GM23338 (cell line): ENCODE results near the gene BCR. TPM values are rescaled to one million over a fixed set of nuclear protein-coding genes. Genes with fewer than 3 reads are reported as not detected.

Experiments used
- ATAC-seq: fragments of 200-7000 bp; cut with Tn5 transposase; 3 replicates; pipeline ENCODE4 v1.9.1; 2020
- DNase-seq: peaks from one replicate; pipeline ENCODE4 v3.0.0-alpha.2; 2015; ENCODE audit warnings: low spot score
- H2AFZ ChIP-seq: fragments of 200-600 bp; sonication (generic); 2 replicates; pipeline ENCODE4 v1.8.0; 2016; ENCODE audit warnings: antibody characterized with exemption, mild to moderate bottlenecking, moderate library complexity
- H3F3A ChIP-seq: fragments of 200-600 bp; sonication (generic); replicated peaks from 2 replicates; pipeline ENCODE4 v1.8.0; 2017; ENCODE audit warnings: antibody characterized with exemption, mixed run types, low read depth
- H3K27ac ChIP-seq: fragments of 200-600 bp; sonication (generic); 2 replicates; pipeline ENCODE4 v1.6.1; 2016; ENCODE audit warnings: low read depth
- H3K27me3 ChIP-seq: fragments of 200-600 bp; sonication (generic); 2 replicates; pipeline ENCODE4 v1.8.0; 2016; ENCODE audit warnings: mild to moderate bottlenecking, mixed run types, moderate library complexity; ENCODE audit not compliant: insufficient read depth
- H3K36me3 ChIP-seq: fragments of 200-600 bp; sonication (generic); 2 replicates; pipeline ENCODE4 v1.8.0; 2016; ENCODE audit warnings: mild to moderate bottlenecking; ENCODE audit not compliant: insufficient read depth
- H3K4me1 ChIP-seq: fragments of 200-600 bp; sonication (generic); 2 replicates; pipeline ENCODE4 v1.8.0; 2016; ENCODE audit warnings: mild to moderate bottlenecking, moderate library complexity; ENCODE audit not compliant: insufficient read depth
- H3K4me2 ChIP-seq: fragments of 200-600 bp; sonication (generic); 2 replicates; pipeline ENCODE4 v1.7.1; 2017; ENCODE audit warnings: mixed run types
- H3K4me3 ChIP-seq: fragments of 200-600 bp; sonication (generic); 2 replicates; pipeline ENCODE4 v1.6.1; 2016; ENCODE audit warnings: mixed run types
- H3K79me2 ChIP-seq: fragments of 200-600 bp; sonication (generic); replicated peaks from 2 replicates; pipeline ENCODE4 v1.8.0; 2017; ENCODE audit warnings: mild to moderate bottlenecking; ENCODE audit not compliant: insufficient read depth
- H3K9me2 ChIP-seq: fragments of 200-600 bp; sonication (generic); 2 replicates; pipeline ENCODE4 v1.8.0; 2017; ENCODE audit not compliant: insufficient read depth
- H4K20me1 ChIP-seq: fragments of 200-600 bp; sonication (generic); replicated peaks from 2 replicates; pipeline ENCODE4 v1.8.0; 2017; ENCODE audit warnings: mild to moderate bottlenecking; ENCODE audit not compliant: insufficient read depth
- H3K27ac Mint-ChIP-seq: 2 replicates; pipeline ENCODE4 v1.8.0; 2020; ENCODE audit warnings: inconsistent platforms, mild to moderate bottlenecking, moderate library complexity, mixed read lengths
- H3K27me3 Mint-ChIP-seq: 3 replicates; pipeline ENCODE4 v1.8.0; 2022; ENCODE audit warnings: low read depth, mild to moderate bottlenecking, moderate library complexity, mixed read lengths, inconsistent platforms; ENCODE audit not compliant: insufficient read depth, poor library complexity
- H3K36me3 Mint-ChIP-seq: 3 replicates; pipeline ENCODE4 v1.8.0; 2021; ENCODE audit warnings: low read depth, mild to moderate bottlenecking, inconsistent platforms, moderate library complexity, mixed read lengths
- H3K4me1 Mint-ChIP-seq: 3 replicates; pipeline ENCODE4 v1.8.0; 2020; ENCODE audit warnings: mild to moderate bottlenecking, inconsistent platforms, mixed read lengths
- H3K4me3 Mint-ChIP-seq: 3 replicates; pipeline ENCODE4 v1.8.0; 2021; ENCODE audit warnings: moderate library complexity, mild to moderate bottlenecking, inconsistent platforms, mixed read lengths
- H3K9me3 Mint-ChIP-seq: 3 replicates; pipeline ENCODE4 v1.8.0; 2020; ENCODE audit warnings: moderate library complexity, mild to moderate bottlenecking, inconsistent platforms, mixed read lengths
- CREB1 ChIP-seq: fragments of 250-450 bp; sonication (Bioruptor Pico); IDR thresholded peaks from 2 replicates; pipeline ENCODE4 v1.5.0; 2020; ENCODE audit warnings: low read depth, mild to moderate bottlenecking, moderate library complexity
- CTCF ChIP-seq, 2 experiments: fragments of 200-600 bp in 1 of 2; sonication (generic) in 1 of 2; conservative IDR thresholded peaks; 2 replicates each; pipeline versions ENCODE4 v1.5.1 to v1.6.1; 2016 to 2017; ENCODE audit warnings: antibody characterized with exemption in 2 of 2, low read depth in 2 of 2, mild to moderate bottlenecking in 2 of 2, moderate library complexity in 1 of 2
- EZH2 ChIP-seq: fragments of 200-600 bp; sonication (generic); IDR thresholded peaks from one replicate; pipeline ENCODE4 v1.8.0; 2017; ENCODE audit warnings: antibody characterized with exemption, mild to moderate bottlenecking, low read depth; ENCODE audit not compliant: unreplicated experiment
- EZH2phosphoT487 ChIP-seq: fragments of 200-600 bp; sonication (generic); IDR thresholded peaks from one replicate; pipeline ENCODE4 v1.8.1; 2018; ENCODE audit warnings: antibody characterized with exemption; ENCODE audit not compliant: unreplicated experiment
- NANOG ChIP-seq: IDR thresholded peaks from 2 replicates; pipeline ENCODE4 v1.6.1; 2016; ENCODE audit warnings: antibody characterized with exemption, borderline replicate concordance
- POLR2AphosphoS5 ChIP-seq: IDR thresholded peaks from 2 replicates; pipeline ENCODE4 v1.6.1; 2016; ENCODE audit warnings: antibody characterized with exemption, low read depth
- REST ChIP-seq: IDR thresholded peaks from one replicate; pipeline ENCODE4 v1.6.1; 2018; ENCODE audit warnings: antibody characterized with exemption; ENCODE audit not compliant: unreplicated experiment
- STAT1 ChIP-seq: IDR thresholded peaks from one replicate; pipeline ENCODE4 v1.6.1; 2016; ENCODE audit warnings: antibody characterized with exemption; ENCODE audit not compliant: unreplicated experiment
- ZNF114 ChIP-seq: fragments of 250-450 bp; sonication (Bioruptor Pico); IDR thresholded peaks from 2 replicates; pipeline ENCODE4 v1.5.0; 2020; ENCODE audit warnings: mild to moderate bottlenecking, moderate library complexity
- ZNF331 ChIP-seq: fragments of 250-450 bp; sonication (Bioruptor Pico); IDR thresholded peaks from 2 replicates; pipeline ENCODE4 v1.5.0; 2020; ENCODE audit warnings: low read depth, mild to moderate bottlenecking, moderate library complexity
- ZNF462 ChIP-seq: fragments of 250-450 bp; sonication (Bioruptor Pico); IDR thresholded peaks from 2 replicates; pipeline ENCODE4 v1.5.0; 2020; ENCODE audit warnings: mild to moderate bottlenecking, moderate library complexity
- polyA plus RNA-seq: library from polyadenylated mRNA; unstranded; fragments of >200 nt; fragmentation: Nextera tagmentation; extraction: Ambion mirVana; gene quantifications from 2 replicates; pipeline ENCODE4 v1.2.1, GENCODE V29; 2016
- total RNA-seq: library from RNA; depleted of rRNA; stranded (reverse); fragments of >200 nt; shearing (Covaris generic); gene quantifications from 2 replicates; pipeline ENCODE4 v1.2.3, GENCODE V29; 2014

BCR gene
- total and polyA plus RNA-seq, 2 experiments from 2014 or later: 17.7 to 121 TPM

GRCh38 chr22:23159291-23159630 is 21.0 kb upstream of the BCR start (continued):
- TF ChIP-seq ZNF462 (CRISPR knock-in tag) (no peak), STAT1 (no peak), ZNF331 (CRISPR knock-in tag) (no peak), NANOG (no peak), REST (no peak)

GRCh38 chr22:23161029-23161428 is 19.3 kb upstream of the BCR start:
- DNase-seq (no peak), ATAC-seq (no peak)
- H3K4me3 ChIP-seq: no peak overlapping the region
- no peak overlapping the region for H3K4me3 Mint-ChIP-seq
- H3K27ac Mint-ChIP-seq: no peak overlapping the region
- no peaks in the 10 kb centered on the region for H3K27me3 ChIP-seq
- no peaks in the 10 kb centered on the region for H3K36me3 Mint-ChIP-seq
- no peaks in the 10 kb centered on the region for H4K20me1 ChIP-seq
- H3K36me3 ChIP-seq: no peaks in the 10 kb centered on the region
- H3K9me3 Mint-ChIP-seq: no peaks in the 10 kb centered on the region
- H2AFZ ChIP-seq: no peak overlapping the region
- H3K4me1 ChIP-seq: peaks cover 6% of the 10 kb centered on the region
- no peaks in the 10 kb centered on the region for H3F3A ChIP-seq
- peaks cover 19% of the 10 kb centered on the region for H3K4me1 Mint-ChIP-seq
- H3K79me2 ChIP-seq: no peaks in the 10 kb centered on the region
- H3K4me2 ChIP-seq: no peak overlapping the region
- no peak overlapping the region for H3K27ac ChIP-seq
- H3K27me3 Mint-ChIP-seq: peaks cover 16% of the 10 kb centered on the region
- H3K9me2 ChIP-seq: no peaks in the 10 kb centered on the region
- no peak for TF ChIP-seq EZH2phosphoT487
- no peak for TF ChIP-seq NANOG
- no peak for TF ChIP-seq CTCF (conservative IDR thresholded peaks at IDR 0.05; ENCODE audit: low read depth in 2 of 2)
- TF ChIP-seq ZNF331 (CRISPR knock-in tag): no peak
- no peak for TF ChIP-seq POLR2AphosphoS5
- TF ChIP-seq CREB1 (CRISPR knock-in tag): no peak
- no peak for TF ChIP-seq ZNF114 (CRISPR knock-in tag)
- no peak for TF ChIP-seq REST
- no peak for TF ChIP-seq EZH2
